Heart left ventricle (tissue), 16 donors: ENCODE results near the gene ZNF783. TPM values are rescaled to one million over a fixed set of nuclear protein-coding genes. Genes with fewer than 3 reads are reported as not detected.

Experiments
- ATAC-seq, 4 donors: fragments of 200-7000 bp; cut with Tn5 transposase; one replicate each; pipeline ENCODE4 v1.9.1; 2020 to 2022; ENCODE audit warnings: moderate library complexity in 4 of 4, mild to moderate bottlenecking in 3 of 4, moderate number of reproducible peaks in 1 of 4
- DNase-seq, 5 donors: peaks; one replicate each; pipeline ENCODE4 v3.0.0-alpha.2; 2020
- H3K27ac ChIP-seq, 12 donors: fragments of 200-600 bp; sonication (generic) in 4 of 12; one replicate each; pipeline versions ENCODE4 v1.5.0 to v1.8.0; 2016 to 2022; ENCODE audit warnings: mild to moderate bottlenecking in 2 of 12
- H3K27me3 ChIP-seq, 9 donors: fragments of 200-600 bp; sonication (generic) in 2 of 9; one replicate each; pipeline versions ENCODE4 v1.5.1 to v1.8.0; 2016 to 2022; ENCODE audit warnings: mild to moderate bottlenecking in 3 of 9
- H3K36me3 ChIP-seq, 9 donors: fragments of 200-600 bp; sonication (generic) in 2 of 9; one replicate each; pipeline versions ENCODE4 v1.5.0 to v1.8.0; 2018 to 2022; ENCODE audit warnings: mild to moderate bottlenecking in 2 of 9
- H3K4me1 ChIP-seq, 12 donors: fragments of 200-600 bp; sonication (generic) in 4 of 12; one replicate each; pipeline versions ENCODE4 v1.5.0 to v1.8.0; 2016 to 2022; ENCODE audit warnings: mild to moderate bottlenecking in 3 of 12
- H3K4me3 ChIP-seq, 12 donors: fragments of 200-600 bp; sonication (generic) in 4 of 12; one replicate each; pipeline versions ENCODE4 v1.5.0 to v1.8.0; 2017 to 2022; ENCODE audit warnings: mild to moderate bottlenecking in 9 of 12, moderate library complexity in 4 of 12
- H3K9me3 ChIP-seq, 12 donors: fragments of 200-600 bp; sonication (generic) in 4 of 12; one replicate each; pipeline versions ENCODE4 v1.5.0 to v1.8.0; 2016 to 2022; ENCODE audit warnings: mild to moderate bottlenecking in 1 of 12
- POLR2A ChIP-seq, 2 donors: fragments of 450-650 bp; IDR thresholded peaks; one replicate each; pipeline ENCODE4 v1.6.1; 2017; ENCODE audit warnings: antibody characterized with exemption in 2 of 2, mild to moderate bottlenecking in 2 of 2, moderate library complexity in 2 of 2
- WGBS, 4 donors: extraction: QIAGEN DNeasy Blood & Tissue Kit in 2 of 4; methylation state at CpG; one replicate each; pipeline versions ENCODE4 v1.1.5 to v1.1.7; 2013 to 2018; 5-methylcytosine and 5-hydroxymethylcytosine counted together
- intact Hi-C, 10 donors: fragments of 100-400 bp; cut with DNase I; formaldehyde crosslinking; loops; one replicate each; pipeline versions ENCODE4 v1.11.1 to v1.14.2; 2022
- polyA plus RNA-seq, 2 donors: library from polyadenylated mRNA; stranded (reverse); fragments of 200-250 nt; gene quantifications; one replicate each; pipeline ENCODE4 v1.2.3, GENCODE V29; 2013
- total RNA-seq, 9 donors: library from RNA; depleted of rRNA in 2 of 9; stranded (reverse); fragments of >200 nt in 2 of 9; fragmentation: NEBNext Ultra II Directional in 3 of 9; extraction: Animal tissue kit (Norgen Biotek cat#: 25700) in 3 of 9; gene quantifications; one replicate each; pipeline versions ENCODE4 v1.1.0 to v1.2.4, GENCODE V29; 2016 to 2023
- TF ChIP-seq, protein P1 (sequence below), 12 donors: fragments of 200-600 bp; sonication (generic) in 4 of 12; IDR thresholded peaks; one replicate each; pipeline versions ENCODE4 v1.5.0 to v1.8.0; 2018 to 2022; ENCODE audit warnings: antibody characterized with exemption in 12 of 12, mild to moderate bottlenecking in 5 of 12
- donor health status: ischemic (EF 13 %, LVEDD 7.1; RV severe dilation, severe dysfunction).
- donor health status: healthy with polysubstance abuse.
- donor health status: DM: no; HTN: yes; CAD: no.
- donor health status: DM: no; HTN: no; CAD: no.
- donor health status: ischemic (EF 25% LVEDD 6.9; RV normal size, moderate dysfunction).
- donor health status: ischemic (EF 25% LVEDD 5.7; RV mildly dilated, moderate dysfunction).
- donor health status: healthy.
- donor health status: DM: yes; HTN: yes; CAD: no.
- donor health status: ischemic (EF 35%, LVEDD 5.7; RV mildly dilated, moderate dysfunction).
- donor health status: nonischemic (EF 11% LVEDD 7.7; RV severe dilation, severe dysfunction).
- donor health status: DM: yes; HTN: yes; CAD: no.
- donor health status: PGD.
- donor health status: ischemic (EF 29% LVEDD 5.4; RV normal size, mild dysfunction).
- donor health status: nonischemic (EF 23%, LVEDD 6.1; RV moderate dilation, normal function).

The ZNF783 gene
- total and polyA plus RNA-seq, 11 donors: 2.8 to 9.0 (median 3.3) TPM

DNA sequence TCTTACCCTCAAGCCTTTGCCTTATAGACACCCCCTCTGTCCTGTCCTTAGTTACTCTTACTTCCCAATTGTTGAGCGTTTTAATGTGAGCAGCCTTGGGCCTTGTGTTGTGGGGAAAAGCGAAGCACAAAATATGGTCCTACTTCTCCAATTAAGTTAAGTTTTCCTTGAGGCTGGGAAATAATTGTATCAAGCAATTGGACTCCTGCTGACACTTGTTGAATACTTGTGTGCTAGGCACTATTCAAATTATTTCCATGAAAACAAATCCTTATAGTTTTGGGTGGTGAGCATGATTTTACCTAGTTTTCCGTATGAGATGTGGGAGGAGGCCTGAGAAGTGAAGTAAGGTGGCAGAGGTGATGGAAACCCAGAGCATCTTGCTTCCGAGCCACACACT lies 5.4 kb upstream of the ZNF783 start:
- no peak overlapping the region for H3K27ac ChIP-seq
- 92 to 96% (median 93%) methylated on average over 4 of the region's 4 CpGs for WGBS, 4 donors

DNA sequence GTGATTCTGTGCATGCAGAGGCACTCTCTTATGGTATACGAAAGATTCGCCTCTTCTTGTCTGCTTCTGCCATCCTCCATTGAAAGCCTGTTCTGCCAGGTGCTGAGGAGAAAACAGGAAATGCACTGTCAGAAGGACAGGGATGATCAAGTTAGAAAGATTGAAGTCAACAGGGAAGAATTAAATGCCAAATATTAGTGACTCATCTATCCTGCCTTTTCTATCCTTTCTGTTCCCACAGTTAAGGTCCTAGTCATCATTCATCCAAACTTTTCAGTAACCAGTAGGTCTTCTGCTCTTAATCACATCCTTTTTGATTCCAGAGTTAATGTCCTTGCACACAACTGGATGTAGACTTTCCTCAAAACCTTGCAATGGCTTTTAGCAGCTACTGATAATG lies 4.8 kb upstream of the ZNF783 start:
- no peak for ATAC-seq
- DNase-seq: no peak
- 86 to 97% (median 92%) methylated on average over 2 of the region's 2 CpGs for WGBS, 4 donors
- no peaks in the 10 kb centered on the region for H3K9me3 ChIP-seq
- peaks cover 0 to 47% (median 43%) of the 10 kb centered on the region in 9 donors for H3K36me3 ChIP-seq
- no peaks in the 10 kb centered on the region for H3K27me3 ChIP-seq
- no peak overlapping the region for H3K27ac ChIP-seq
- peaks cover 0 to 10% (median 2%) of the 10 kb centered on the region in 12 donors for H3K4me1 ChIP-seq
- no peak overlapping the region for H3K4me3 ChIP-seq
- TF ChIP-seq, protein P1, sequence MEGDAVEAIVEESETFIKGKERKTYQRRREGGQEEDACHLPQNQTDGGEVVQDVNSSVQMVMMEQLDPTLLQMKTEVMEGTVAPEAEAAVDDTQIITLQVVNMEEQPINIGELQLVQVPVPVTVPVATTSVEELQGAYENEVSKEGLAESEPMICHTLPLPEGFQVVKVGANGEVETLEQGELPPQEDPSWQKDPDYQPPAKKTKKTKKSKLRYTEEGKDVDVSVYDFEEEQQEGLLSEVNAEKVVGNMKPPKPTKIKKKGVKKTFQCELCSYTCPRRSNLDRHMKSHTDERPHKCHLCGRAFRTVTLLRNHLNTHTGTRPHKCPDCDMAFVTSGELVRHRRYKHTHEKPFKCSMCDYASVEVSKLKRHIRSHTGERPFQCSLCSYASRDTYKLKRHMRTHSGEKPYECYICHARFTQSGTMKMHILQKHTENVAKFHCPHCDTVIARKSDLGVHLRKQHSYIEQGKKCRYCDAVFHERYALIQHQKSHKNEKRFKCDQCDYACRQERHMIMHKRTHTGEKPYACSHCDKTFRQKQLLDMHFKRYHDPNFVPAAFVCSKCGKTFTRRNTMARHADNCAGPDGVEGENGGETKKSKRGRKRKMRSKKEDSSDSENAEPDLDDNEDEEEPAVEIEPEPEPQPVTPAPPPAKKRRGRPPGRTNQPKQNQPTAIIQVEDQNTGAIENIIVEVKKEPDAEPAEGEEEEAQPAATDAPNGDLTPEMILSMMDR (IDR thresholded peaks at IDR 0.05): no peak
- no peak for TF ChIP-seq POLR2A (IDR thresholded peaks at IDR 0.05)
- intact Hi-C loops: no loop called here

More for the DNA sequence above, 5.4 kb upstream of the ZNF783 start:
- DNase-seq (no peak), ATAC-seq (no peak)
- Histone ChIP-seq H3K27me3 (no peaks in the 10 kb centered on the region), H3K4me3 (no peak overlapping the region), H3K9me3 (no peaks in the 10 kb centered on the region), H3K36me3 (peaks cover 0 to 53% (median 48%) of the 10 kb centered on the region in 9 donors), H3K4me1 (peaks cover 0 to 8% (median 2%) of the 10 kb centered on the region in 12 donors)
- intact Hi-C loops: no loop called here
- TF ChIP-seq, protein P1 (IDR thresholded peaks at IDR 0.05): no peak
- no peak for TF ChIP-seq POLR2A (IDR thresholded peaks at IDR 0.05)

DNA sequence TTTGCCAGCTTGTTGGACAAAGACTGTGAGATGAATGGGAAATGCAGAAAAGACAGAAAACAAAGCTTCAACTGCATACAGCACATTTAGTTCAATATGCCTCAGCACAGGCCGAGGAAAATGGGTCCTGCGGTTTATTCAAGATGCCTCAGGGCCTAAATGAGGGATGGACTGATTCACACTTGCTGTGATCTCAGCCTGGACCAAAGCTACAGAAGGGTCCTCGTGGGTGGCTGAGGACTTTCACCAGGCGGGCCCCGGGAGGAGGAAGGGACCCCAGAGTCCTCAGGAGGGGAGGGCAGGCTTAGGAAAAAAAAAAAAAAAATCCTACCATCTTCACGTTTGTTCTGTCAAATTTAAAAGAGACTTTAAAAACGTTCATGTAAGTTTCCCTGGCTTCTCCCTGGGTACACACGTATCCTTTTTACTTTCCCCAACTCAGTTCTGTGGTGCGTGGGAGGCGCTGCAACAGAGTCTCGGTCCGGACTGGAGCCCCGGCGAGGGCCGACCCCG lies 624 bp upstream of the ZNF783 start:
- Histone ChIP-seq H3K36me3 (peaks cover 0 to 22% (median 12%) of the 10 kb centered on the region in 9 donors), H3K27me3 (no peaks in the 10 kb centered on the region), H3K4me1 (peaks cover 0 to 28% (median 15%) of the 10 kb centered on the region in 12 donors), H3K4me3 (peak overlapping the region; percentile 41 to 93 (median 64)), H3K9me3 (no peaks in the 10 kb centered on the region), H3K27ac (peak overlapping the region; percentile 77 to 94 (median 90))
- ATAC-seq (peak in 3 of 4 donors; percentile 3 to 14 (median 13)), DNase-seq (no peak)
- intact Hi-C loops: loop anchor here in 6 of 10 donors (1.0 to 10.0 kb wide), 6 partner anchors 21 to 363 kb away; partner anchors contain the start of gene ZNF746 (in 1 of the 6)
- TF ChIP-seq, protein P1 (IDR thresholded peaks at IDR 0.05): no peak
- no peak for TF ChIP-seq POLR2A (IDR thresholded peaks at IDR 0.05)
- WGBS, 4 donors: 9 to 13% (median 10%) methylated on average over 13 to 16 of the region's 16 CpGs

DNA sequence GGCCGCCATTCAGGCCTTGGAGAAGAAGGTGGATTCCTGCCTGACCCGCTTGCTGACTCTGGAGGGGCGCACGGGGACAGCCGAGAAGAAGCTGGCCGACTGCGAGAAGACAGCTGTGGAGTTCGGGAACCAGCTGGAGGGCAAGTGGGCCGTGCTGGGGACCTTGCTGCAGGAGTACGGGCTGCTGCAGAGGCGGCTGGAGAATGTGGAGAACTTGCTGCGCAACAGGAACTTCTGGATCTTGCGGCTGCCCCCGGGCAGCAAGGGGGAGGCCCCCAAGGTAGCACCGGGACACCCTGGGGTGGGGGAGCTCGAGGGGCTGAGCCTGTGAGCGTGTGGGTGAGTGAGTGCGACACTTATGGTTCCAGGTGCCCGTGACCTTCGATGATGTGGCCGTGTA lies 4.5 kb downstream of the ZNF783 start:
- H3K4me1 ChIP-seq: peaks cover 0 to 24% (median 14%) of the 10 kb centered on the region in 12 donors
- H3K4me3 ChIP-seq: no peak overlapping the region
- DNase-seq (peak in 1 of 5 donors; percentile 55), ATAC-seq (no peak)
- 96 to 97% (median 96%) methylated on average over 20 to 21 of the region's 21 CpGs for WGBS, 4 donors
- no peak overlapping the region for H3K27ac ChIP-seq
- no peak for TF ChIP-seq POLR2A (IDR thresholded peaks at IDR 0.05)
- TF ChIP-seq, protein P1 (IDR thresholded peaks at IDR 0.05): no peak
- H3K9me3 ChIP-seq: no peaks in the 10 kb centered on the region
- peaks cover 0 to 66% (median 56%) of the 10 kb centered on the region in 9 donors for H3K36me3 ChIP-seq
- no peaks in the 10 kb centered on the region for H3K27me3 ChIP-seq
- intact Hi-C loops: loop anchor here in 4 of 10 donors (10.0 kb wide), 4 partner anchors 158 to 358 kb away; partner anchors contain the start of gene ZNF746 (in 1 of the 4)
